NCI-H748 (cell line): ENCODE results near the gene SMAD6.

Experiments
- DNase-seq: peaks from one replicate; lab custom pipeline; 2025; ENCODE audit not compliant: unreplicated experiment; lab: John Stamatoyannopoulos, UW

SMAD6 gene

DNA sequence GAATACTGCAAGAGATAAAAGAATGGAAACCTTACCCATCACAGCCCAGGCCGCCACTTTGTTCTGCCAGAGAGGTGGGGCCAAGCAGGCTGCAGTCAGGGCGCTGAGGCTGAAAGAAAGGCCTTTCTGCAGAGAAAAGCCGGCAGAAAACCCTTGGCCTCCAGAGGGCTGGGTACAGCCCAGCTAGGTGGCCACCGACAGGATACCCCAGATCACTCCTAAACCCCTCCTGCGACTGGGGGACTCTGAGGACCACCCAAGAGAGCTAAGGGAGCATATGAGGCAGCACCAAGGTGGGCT is 69.3 kb downstream of the SMAD6 start:
- no peak for DNase-seq

DNA sequence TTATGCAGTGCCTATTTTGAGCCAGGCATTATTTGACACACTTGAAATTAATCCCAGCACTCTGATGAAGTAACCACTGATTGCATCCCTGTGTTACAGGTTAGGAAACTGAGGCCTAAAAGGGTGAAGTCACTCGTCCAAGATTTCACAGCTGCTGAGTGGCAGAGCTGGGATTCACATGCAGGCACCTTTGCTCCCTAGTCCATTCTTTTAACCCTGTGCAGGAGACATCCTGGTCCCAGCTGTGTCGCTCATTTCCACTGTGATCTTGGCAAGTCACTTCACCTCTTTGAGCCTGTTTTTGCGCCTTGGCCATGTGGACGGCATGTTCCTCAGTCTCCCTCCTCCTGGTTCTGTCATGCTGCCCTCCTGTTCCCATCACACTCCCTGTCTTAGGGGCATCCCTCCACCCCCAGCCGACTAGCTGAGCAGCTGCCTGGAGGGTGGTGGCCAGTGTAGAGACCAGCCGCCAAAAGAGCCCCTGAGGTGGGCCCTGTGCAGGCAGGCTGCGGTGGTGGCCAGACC is 70.6 kb downstream of the SMAD6 start:
- DNase-seq = no peak

DNA sequence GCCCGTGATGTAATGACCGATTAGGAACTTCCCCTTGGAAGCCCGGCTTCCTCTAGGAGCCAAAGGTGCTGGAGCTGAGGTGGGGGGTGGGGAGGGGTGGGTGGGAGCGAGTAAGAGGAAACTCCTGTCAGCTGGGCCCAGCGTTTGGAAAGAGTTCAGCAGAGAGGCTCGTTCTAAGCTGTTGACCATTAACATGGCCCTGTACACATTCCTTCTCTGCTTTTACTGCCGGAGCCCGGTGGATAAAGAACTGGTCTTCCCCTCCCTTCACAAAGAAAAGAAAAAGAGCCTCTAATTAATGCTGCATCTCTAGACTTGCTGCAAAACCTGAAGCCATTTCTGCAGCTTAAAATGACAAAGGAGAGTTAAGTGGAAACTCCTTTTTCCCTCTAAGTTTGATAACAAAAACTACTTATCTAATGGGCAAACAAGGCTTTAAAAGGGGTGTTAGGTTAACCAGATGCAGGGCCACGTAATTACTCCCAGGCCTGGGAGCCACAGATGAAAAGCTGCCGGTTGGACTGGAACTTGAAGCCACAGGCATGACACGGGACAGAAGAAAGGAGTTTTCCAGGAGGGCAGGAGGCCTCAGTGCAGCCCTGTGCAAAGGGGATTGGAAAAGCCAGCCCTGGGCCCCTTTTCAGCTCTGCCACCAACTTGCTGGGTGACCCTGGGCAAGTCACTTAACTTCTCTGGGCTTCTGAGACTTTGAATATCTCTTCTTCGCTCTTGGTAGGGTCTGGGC is 71.3 kb downstream of the SMAD6 start:
- DNase-seq = no peak

DNA sequence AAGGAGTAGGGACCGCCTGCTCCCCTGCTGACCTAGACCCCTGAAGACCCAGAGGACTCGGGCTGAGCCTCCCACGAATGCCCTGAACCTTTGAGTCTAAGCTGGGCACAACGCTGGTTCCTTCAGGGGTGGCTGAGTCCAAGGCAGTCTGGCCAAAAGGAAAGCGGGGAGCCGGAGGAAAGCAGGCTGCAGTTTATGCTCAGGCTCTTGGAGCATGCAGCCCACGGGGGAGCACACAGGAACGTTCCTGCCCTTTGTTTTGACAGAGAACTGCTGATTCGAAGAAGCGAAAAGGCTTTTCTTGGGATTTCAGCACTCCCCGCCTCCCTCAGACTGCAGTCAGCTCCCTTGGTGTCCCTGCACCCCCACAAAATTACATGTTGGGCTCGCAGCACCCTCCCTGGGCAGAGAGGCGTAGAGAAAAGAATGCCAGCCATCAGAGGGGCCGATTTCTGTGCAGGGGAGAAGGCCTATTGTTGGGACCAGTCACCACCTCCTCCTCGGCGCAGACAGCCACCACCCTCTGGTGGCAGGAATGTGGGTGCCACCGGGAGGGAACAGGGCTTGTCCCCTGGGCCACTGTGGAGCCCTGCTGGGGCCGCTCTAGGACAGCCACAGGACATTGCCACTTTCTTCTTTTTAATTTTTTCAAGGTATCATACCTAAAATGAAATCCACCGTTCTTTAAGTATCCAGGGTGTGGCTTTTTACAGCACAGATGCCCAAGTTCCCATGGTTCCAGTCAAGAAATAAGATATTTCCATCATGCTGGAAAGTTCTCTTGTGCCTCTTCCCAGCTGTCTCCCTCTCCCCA is 72.2 kb downstream of the SMAD6 start:
- peak; percentile 49 for DNase-seq

DNA sequence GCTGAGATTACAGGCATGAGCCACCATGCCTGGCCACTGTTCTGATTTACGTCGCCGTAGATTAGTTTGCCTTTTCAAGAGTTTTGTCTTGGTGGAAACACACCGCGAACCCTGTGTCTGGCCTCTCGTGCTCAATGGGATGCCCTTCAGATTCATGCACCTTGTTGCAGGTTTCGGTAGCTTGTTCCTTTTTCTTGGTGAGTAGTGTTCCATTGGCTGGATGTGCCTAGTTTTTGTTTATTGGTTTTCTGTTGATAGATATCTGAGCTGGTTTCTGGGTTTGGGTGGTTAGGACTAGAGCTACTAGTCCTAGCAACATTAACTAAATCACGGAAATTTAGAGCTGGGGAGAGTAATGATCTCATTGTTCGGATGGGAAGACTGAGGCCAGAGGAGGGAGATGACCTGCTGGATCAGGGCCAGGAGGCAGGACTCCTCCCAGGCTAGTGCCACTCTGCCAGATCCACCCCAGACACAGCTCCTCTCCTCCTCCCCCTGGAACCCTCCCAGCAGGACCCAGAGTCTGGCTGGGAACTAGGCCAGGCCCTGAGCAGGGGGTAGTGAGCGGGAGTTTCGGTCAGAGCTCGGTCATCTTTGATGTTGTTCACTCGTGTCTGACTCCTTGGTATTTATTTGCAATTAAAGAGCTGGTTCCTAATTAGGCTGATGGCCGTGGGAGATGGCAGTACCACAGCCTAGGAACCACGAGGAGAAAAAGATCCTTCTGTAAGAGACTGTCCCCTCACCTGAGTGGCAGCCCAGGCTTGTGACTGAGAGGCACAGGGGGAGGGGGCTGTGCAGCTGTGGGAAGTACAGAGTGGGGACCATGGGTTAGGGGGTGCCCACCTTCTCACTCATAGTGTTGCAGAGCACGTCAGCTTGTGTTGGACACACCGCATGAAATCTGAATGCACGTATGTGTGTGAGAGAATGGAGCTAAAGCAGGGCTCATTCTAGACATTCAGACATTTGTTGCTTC is 73.4 kb downstream of the SMAD6 start:
- no peak for DNase-seq

DNA sequence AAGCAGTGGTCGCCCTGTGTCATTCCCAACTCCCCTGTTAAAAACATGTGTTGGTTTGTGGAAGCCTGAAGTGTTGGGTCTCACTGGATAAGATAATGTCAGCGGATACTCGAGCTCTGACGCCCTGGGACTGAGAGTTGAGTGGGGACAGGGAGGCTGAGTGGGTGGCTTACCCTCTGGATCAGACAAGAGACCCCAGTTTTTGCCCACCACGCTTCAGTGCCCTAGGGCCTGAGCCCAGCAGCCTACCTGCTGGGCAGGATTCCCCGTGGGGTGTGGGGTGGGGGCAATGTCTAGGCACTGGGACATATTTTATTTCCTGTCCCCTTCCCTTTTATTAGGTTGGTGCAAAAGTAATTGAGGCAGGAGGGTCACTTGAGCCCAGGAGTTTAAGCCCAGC is 75.0 kb downstream of the SMAD6 start:
- no peak for DNase-seq

DNA sequence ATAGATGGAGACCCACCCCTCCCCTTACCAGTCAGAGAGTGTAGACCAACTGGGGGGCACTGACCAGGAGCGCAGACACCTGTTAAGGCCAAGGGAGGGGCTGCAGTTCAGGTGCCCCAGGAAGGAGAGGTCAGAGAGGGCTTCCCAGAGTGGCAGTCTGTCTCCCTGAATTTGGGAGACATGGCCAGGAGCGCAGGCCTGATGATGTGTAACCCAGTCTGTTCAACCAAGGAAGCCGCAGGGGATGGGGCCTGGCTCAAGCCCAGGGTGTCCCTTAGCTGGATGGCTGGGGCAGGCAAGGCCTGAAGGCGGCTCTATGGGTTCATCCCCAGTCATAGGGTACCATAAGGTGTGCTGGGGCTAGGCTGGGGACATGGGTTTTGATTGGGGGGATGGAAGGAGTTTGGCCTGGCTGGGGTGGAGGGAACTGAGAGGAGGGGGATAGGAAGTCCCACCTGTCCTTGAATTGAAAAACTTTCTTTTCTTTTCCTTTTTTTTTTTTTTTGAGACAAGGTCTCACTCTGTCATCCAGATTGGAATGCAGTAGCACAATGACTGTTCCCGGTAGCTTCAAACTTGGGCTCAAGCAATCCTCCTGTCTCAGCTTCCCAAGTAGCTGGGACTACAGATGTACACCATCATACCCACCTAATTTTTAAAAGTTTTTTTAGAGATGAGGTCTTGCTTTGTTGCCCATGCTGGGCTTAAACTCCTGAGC is 75.7 kb downstream of the SMAD6 start:
- DNase-seq = no peak

DNA sequence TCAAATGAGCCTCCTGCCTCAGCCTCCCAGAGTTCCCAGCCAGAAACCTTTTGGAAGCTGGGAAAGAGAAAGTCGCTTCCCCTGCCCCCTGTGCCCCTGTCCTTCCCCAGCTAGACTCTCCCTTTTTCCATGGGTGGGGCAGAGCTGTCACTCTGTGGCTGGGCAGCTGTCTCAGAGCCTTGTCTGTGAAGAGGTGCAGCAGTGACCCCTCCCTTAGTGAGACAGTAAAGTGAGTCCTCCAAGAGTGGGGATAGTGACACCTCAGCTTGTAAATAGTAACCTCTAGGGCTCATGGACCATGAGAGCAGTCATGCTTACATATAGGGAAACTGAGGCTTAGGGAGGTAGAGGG is 76.3 kb downstream of the SMAD6 start:
- no peak for DNase-seq

DNA sequence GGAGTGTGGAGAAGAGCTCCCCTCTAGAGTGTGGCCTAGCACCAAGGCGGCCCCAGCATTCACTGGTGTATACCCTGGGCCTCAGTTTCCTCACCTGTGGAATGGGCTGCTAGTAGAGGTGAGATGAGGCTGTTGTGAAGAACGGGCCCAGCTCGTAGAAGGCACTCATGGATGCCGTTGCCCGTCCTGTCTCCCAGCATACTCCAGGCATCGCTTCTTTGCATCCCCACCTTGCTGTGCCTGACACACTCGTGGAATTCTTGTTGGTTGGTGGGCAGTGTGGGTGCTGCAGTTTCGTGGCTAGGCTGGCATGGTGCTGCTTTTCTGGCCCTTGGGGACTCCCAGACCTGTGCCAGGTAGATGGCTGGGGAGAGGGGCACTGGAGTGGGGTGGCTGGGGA is 76.7 kb downstream of the SMAD6 start:
- no peak for DNase-seq

DNA sequence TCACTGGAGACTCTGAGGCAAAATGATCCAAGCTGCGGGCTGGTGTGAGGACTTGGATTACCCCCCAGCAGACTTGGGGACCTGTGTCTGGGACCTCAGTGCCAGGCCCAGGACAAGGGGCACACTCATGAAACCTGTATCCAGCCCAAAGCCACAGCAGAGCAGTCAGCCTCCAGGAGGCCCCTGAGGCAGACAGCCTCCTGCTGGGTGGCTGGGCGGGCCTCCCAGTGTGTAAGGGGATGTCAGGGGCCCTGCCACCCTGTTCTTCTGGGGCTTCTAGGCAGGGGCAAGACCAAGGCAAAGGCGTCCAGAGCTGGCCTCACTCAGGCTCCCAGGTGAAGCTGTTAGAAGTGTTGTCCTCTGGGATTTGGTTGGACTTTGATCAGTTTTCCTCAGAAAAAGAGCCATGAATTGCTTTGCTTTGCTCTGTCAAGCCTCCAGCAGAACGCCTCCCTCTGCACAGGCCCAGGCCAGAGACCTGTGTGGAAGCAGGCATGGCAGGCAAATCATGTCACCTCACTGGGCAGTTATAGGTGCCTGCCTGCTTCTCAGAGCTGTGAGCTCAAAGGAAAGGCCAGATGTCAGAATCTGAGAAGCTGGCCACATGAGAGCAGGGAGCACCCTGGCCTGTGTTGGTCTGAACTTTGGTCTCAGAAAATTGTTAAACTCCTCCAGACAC is 77.4 kb downstream of the SMAD6 start:
- no peak for DNase-seq

DNA sequence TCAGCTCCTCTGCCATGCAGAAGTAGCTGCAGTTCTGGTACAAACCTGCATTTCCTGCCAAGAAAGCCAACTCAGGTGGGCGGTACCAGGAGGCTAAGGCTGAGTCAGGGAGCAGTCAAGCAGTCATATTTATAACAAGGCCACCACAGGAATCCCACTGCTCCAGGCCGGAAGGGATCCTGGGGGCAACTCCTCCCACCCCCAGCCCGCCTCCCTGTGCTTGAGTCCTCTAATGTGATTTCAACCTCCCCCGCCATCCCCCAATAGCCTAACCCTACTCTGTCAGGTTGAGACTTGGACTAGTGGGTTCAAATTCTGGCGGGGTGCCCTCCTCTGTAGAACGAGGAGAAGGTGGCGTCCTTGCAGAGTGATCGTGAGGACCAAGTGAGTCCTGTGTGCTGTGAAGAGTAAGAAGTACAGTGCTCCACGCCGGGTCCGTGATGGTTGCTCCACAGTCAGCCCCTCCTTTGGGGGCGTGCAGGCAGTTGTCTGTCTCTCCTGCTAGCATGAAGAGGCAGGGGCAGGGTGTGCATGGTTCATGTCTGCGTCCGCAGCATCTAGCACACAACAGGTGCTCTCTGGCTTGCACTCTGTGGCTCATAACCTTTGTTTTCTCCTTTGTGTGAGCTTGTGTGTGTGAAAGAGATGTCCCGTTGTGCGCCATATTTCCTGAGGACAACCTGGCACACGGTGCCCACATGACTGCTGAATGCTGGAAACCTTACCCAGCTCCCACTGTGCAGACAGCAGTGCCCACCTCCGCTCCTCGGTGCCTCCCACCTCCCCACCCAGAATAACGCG is 78.3 kb downstream of the SMAD6 start:
- DNase-seq = no peak

DNA sequence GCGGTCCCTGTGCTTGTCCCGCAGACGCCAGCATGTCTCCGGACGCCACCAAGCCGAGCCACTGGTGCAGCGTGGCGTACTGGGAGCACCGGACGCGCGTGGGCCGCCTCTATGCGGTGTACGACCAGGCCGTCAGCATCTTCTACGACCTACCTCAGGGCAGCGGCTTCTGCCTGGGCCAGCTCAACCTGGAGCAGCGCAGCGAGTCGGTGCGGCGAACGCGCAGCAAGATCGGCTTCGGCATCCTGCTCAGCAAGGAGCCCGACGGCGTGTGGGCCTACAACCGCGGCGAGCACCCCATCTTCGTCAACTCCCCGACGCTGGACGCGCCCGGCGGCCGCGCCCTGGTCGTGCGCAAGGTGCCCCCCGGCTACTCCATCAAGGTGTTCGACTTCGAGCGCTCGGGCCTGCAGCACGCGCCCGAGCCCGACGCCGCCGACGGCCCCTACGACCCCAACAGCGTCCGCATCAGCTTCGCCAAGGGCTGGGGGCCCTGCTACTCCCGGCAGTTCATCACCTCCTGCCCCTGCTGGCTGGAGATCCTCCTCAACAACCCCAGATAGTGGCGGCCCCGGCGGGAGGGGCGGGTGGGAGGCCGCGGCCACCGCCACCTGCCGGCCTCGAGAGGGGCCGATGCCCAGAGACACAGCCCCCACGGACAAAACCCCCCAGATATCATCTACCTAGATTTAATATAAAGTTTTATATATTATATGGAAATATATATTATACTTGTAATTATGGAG is 79.1 kb downstream of the SMAD6 start:
- DNase-seq = no peak

DNA sequence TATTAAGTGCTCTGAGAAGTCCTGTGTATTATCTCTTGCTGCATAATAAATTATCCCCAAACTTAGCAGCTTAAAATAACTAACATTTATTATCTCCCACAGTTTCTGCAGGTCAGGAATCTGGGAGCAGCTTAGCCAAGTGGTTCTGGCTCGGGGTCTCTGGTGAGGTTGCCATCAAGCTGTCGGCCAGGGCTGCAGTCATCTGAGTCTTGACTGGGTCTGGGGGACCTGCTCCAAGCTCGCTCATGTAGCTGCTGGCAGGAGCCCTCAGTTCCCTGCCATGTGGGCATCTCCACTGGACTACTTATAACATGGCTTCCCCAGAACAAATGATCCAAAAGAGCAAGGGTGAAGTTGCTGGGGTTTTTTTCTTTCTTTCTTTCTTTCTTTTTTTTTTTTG is 80.7 kb downstream of the SMAD6 start:
- no peak for DNase-seq

DNA sequence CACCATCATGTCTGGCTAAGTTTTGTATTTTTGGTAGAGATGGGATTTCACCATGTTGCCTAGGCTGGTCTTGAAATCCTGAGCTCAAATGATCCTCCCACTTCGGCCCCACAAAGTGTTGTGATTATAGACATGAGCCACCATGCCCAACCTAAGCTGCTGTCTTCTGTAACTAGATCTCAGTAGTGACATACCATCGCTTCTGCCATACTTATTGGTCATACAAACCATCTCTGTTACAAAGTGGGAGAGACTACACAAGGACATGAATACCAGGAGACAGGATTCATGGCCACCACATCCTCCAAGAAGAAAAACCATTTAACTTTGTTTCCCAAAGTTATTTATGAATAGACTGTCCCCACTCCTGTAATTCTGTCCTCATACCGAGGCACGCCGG is 81.3 kb downstream of the SMAD6 start:
- no peak for DNase-seq

DNA sequence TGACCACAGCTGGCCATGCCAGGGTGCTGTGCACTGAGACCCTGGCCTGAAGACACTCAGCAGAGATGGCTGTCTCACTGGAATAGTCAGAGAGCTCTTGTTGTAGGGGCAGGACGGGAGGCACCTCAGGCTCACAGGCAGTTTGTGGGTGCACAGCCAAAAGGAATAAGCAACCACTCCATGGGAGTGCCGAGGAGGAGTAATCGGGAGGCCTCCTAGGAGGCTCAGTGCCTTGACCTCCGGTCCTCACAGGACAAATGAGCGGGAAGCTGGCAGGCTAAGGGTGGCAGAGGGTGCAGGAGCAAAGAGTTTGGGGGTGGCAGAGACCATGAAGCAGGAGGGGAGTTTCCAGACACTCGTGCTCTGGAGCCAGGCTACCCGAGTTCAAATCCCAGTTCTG is 81.7 kb downstream of the SMAD6 start:
- DNase-seq = no peak

DNA sequence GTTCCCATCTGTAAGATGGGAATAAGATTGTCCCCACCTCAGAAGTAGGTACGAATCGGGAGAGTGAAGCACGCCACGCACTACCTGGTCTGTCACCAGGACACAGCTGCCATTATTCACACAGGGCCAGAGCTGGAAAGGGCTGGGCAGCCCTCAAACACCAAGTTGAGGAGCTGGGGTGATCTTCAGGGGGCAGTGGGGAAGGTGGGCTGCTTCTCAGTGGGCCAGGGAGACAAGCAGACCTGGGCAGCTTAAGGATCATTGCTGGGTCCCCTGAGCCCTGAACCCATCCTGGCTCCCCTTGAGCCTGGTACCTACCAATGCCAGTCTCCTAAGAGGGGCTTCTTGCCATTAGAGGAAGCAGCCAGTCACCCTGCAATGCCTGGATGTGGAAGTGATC is 82.1 kb downstream of the SMAD6 start:
- no peak for DNase-seq

DNA sequence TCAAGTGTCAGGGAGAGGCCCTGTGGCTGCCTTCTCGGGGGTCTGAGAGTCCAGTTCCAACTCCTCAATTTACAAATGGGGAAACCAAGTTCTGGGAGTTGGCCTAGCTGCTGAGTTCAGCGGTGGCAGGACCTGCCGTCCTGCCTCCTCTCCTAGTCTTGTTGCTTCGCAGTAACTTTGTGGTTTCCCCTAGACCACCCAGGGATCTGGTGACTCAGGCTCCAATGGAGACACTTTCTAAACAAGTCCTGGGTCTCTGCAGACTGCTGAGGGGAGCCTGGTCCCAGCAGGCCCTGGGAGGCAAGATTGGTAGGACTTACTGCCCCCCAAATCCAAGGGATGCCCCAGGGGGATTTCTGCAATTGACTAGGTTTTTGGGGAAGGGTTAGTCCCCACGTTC is 83.6 kb downstream of the SMAD6 start:
- DNase-seq = no peak

DNA sequence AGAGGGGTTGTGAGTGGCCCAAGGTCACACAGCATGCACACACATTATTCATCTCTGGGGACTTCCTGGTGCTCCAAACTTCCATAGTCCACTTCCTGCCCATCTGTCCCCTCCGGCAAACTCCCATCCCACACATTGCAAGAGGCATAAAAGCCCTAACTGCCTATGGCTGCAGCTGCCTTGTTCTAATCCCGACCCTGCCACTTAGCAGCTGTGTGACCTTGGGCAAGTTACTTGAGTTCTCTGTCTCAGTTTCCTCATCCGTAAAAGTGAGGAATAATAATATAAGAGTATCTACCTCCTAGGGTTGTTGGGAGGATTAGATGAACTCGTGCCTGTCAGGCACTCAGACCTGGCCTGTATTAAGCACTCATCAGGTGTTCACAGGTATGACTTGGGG is 84.2 kb downstream of the SMAD6 start:
- no peak for DNase-seq
